Embryonic facial prominence (tissue), 1 donor: ENCODE results near the gene SCN3A.
A peak's percentile ranks its signal among the peaks of the same experiment; 100 is the strongest.

Source experiments
- DNase-seq: peaks from one replicate; pipeline ENCODE4 v3.0.0-alpha.2; 2016; ENCODE audit errors: extremely low spot score

Gene SCN3A

DNA sequence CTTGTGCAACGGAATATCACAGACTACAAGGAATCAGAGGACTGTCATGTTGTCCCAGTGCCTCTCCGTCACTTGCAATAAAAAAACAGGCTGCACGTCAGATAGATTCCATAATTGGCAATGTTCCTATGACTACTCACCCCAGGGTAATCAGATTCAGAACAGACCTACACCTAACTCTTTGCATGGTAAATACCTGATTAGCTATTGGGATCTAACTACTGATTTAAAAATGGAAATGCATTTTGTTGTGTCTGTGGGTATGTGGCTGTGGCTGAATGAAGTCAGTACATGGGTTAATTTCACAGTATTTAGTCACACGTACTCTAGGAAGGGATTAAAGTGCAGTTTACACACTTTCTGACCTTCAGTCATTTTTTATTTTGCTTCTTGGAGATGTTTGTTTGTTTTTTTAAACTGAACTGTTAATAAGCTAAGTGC is 91.7 kb downstream of the SCN3A start:
- DNase-seq, result no peak

DNA sequence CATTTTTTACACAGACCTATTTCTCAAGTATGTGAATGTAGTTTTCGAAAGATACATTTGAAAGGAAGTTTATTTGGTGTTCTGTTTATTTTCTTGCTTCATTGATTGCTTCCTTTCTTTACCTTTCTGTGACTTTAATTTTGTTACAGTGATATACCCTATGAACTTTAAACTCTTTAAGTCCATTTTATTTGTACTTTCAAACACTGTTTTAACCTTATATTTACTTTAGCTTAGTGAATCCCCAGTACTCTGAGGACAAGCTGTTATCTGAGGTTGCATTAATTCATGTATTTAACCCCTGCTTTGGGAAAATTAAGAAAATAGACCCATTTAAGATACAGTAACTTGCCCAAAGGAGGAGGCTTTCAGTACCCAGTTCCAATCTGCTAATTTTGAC is 93.5 kb downstream of the SCN3A start:
- no peak for DNase-seq

DNA sequence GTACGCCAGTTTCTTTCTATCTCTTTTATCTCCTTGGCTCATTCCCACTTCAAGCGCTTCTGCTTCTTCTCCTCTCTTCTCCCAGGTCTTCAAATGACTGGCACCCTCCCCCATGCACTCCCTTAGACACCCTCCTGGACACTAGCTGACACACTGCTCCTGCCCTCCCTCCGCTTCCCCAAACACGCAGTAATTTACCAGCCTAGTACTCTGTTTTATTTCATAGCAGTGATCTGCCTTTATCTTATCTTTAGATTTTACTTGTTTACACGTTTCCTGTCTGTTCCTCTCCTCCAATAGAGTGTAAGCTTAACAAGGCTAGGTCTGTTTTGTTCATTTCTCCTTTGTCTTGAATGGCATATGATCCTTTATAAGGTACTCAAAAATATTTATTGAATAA is 93.9 kb downstream of the SCN3A start:
- no peak for DNase-seq

DNA sequence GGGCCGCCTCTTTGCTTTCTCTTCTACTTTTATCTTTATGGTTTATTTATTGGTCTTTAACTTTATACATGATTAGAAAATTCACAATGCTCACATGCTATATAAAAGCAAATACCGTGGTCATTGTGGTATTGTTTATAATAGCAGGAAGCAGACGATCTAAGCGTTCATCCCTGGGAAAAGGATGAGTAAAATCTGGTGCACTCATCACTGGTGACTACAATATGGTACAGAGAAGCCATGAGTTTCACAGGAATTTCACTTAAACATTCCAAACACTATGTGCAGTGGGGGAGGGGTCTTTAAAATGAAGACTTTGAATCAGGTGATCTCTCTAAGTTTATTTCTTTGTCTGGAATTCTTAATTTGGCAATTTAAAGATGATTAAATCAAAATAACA is 97.9 kb downstream of the SCN3A start:
- no peak for DNase-seq

DNA sequence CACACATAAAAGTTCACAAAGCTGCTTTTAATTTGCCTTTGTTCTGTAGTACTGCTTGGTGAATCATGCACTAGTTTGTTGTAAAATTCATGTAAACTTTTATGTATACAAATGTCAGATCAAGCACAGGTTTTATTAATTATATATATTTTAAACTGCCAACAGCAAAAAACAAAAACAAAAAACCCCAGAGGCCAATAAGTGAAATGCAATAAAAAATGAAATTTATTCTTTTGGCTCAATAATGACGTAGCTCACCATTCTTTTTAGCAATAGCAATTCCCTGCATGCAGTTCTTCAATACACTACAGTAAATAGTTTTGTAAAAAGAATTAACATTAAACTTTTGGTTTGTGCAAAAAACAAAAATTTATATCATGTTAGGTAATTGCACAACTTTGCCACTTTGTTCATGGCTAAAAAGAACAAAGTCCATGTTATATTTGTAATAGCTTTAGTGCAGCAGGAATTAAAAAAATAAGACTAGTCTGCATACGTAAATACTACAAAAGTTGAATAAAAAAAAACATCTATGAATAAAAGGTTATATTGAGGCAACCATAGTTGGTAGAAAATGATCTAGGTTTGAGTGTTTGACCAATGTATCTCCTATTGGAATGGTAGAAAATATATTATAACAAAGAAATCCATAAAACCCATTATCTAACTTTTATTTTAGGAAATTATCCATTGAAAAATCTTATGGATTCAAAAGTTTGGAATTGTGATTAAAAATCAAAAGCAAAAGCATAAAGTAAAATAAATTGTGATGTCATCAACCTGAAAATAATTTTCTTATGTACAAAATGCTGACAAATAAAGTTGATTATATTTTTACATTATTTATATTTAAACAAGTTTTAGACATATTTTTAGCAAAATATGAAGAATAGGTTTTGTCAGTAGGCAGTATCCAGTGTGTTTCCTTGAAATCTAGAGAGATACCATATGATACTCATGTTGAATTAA is 115.6 kb downstream of the SCN3A start:
- no peak for DNase-seq

DNA sequence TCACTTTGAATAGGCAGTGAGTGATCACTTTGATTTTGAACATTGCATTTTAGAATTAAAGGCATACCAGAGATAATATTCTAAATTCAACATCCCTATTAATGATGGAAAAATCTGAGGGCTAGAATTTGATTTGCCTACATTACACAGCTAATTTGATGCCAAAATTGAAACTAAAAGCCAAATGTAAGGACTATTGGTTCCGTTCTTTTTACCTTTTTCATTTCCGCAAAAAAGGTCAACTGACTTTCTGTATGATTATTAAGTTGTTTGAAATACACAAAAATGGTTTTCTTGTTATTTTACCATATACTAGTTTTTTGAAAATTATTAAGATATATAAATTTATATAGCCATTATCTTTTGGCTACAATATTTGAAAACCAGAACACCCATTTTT is 117.5 kb downstream of the SCN3A start:
- no peak for DNase-seq

DNA sequence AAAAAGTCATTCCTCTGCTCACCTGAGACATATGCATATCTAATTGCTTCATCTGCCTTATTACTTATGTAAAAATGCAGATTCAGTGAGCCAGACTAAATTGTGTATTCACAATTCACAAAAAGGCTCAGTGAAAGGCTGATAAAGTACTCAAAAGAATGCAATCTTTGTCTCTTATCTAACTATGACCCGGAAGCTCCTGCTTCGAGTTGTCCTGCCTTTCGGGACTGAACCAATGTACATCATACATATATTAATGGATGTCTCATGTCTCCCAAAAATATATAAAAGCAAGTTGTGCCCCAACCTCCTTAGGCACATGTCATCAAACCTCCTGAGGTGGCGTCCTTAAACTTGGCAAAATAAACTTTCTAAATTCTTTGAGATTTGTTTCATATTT is 120.5 kb downstream of the SCN3A start:
- no peak for DNase-seq

DNA sequence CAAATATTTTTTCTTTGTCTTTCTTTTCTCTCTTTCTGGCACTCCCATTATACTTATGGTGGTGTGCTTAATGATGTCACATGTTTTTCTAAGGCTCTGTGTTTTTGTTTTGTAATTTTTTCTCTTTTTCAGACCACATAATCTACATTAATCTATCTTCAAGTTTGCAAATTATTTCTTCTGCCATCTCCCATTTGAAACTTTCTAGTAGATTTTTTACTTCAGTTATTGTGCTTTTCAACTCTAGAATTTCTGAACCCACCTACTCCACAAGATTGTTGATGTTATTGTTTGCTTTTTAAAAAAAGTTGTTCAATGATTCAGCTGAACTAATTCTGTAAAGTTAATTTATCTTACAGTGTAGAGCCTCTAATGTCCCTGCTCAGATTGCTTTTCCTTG is 121.4 kb downstream of the SCN3A start:
- DNase-seq, result no peak

DNA sequence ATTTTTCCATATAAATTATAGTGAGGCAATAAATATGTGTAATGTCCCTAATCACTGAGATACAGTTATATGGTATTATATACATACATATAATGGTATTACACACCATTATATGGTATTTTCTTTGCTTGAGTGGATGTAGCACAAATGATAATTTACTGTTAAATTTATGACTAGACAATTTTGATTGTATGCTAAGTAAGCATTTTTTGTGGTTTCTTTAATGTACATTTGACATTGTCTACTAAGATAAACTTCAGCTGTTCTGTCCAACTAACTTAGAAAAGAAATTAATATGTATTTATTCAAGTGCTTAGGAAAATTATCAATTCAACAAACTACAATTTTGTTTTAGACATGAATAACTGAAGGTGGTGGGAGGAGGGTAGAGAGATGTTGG is 122.6 kb downstream of the SCN3A start:
- DNase-seq, result no peak

DNA sequence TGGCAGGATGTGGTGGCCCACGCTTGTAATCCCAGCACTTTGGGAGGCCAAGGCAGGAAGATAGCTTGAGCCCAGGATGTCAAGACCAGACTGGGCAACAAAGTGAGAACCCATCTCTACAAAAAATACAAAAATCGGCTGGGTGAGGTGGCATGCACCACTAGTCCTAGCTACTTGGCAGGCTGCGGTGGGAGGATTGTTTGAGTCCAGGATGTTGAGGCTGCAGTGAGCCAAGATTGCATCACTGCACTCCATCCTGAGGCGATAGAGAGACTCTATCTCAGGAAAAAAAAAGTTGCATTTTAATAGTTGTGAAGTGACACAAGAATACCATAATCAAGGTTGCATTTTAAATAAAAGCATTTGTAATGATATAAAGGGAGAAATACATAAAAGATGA is 124.4 kb downstream of the SCN3A start:
- DNase-seq, result no peak

DNA sequence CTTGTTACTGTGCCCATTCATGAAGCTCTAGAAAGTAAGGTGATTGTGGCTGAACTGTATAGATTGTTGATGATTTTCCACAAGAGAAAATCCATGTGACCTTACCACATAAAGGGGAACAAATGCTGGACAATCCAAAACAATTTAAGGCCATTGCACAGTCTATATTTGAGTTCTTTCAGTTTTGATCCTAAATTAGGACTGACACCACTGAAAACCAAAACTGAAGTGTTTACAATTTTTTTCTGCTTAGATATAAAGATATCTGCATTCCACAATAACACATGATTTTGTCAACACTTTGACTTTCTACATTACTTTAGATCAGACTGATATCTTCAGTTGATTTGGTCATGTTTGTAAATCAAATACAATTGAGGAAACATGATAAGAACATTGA is 124.9 kb downstream of the SCN3A start:
- no peak for DNase-seq

DNA sequence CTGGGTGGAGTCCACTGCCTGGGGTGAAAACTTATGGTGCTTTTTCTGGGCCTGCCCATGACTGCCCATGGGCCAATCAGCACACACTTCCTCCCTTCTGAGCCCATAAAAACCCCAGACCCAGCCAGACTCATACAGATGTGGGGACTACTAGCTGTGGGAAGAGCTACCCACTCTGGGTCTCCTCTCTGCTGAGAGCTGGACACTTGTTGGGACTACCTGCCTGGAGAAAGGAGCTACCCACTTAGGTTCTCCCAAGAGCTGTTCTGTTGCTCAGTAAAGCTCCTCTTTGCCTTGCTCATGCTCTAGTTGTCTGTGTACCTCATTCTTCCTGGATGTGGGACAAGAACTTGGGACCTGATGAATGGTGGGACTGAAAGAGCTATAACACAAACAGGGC is 129.0 kb downstream of the SCN3A start:
- no peak for DNase-seq

DNA sequence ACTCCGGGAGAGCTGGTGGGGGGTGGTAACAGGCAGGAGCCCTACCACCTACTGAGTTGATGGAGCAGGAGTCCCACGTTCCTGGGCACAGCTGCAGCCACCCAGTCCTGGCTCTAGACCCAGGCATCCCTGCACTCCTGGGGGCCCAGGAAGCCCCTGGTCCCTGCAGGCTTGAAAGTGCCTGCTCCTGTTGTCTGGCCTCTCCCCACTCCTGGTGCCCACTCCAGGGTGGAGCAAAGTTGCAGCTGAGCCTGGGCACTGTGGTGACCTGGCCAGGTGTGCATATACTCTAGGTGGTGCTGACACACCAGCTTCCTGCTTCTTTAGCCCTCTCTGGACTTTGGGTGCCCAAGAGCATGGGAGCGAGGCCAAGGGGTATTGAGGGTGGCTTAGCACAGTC is 129.5 kb downstream of the SCN3A start:
- no peak for DNase-seq

DNA sequence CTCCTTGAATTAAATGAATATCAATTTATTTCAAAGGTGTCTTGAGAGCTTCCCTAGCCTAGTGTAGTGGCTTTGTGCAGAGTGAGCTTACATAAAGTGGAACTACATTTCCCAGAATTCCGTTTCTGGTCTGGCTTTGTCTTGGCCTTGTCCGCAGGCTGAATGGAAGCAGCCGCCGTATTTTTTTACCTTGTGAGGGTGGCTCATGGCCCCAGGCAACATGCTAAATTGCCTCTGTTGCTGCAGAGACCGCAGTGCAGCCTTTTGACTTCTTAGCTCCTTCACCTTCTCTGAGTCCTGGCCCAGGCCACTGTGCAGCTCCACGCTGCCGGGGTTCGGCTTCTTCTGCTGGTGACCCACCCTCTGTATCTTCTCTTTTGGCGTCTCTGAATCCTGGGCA is 133.8 kb downstream of the SCN3A start:
- DNase-seq, result no peak

DNA sequence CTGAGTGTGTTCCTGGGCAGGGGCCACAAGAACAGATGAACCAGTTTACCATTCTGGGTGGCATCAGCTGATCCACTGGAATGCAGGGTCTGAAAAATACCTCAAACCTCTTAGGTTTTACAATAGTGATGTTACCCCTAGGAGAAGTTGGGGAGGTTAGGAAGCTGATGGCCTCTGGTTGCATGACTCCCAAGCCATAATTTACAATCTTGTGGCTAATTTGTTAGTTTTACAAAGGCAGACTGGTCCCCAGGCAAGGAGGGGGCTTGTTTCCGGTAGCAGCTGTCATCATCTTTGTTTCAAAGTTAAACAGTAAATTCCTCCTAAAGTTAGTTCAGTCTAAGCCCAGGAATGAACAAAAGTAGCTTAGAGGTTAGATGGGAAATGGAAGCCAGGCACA is 134.7 kb downstream of the SCN3A start:
- no peak for DNase-seq

DNA sequence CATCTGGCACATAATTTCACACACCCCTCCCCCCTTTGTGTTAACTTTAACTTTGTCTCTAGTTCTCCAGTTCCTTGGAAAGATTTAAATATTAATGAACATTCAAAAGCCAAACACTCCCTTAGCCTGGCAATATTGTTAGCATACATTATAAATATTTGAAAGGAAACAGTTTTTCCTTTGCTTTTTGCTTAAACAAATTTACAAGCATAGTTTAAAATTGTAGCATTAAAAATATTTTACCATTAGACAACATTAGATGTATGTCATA is 135.4 kb downstream of the SCN3A start:
- DNase-seq, result no peak

DNA sequence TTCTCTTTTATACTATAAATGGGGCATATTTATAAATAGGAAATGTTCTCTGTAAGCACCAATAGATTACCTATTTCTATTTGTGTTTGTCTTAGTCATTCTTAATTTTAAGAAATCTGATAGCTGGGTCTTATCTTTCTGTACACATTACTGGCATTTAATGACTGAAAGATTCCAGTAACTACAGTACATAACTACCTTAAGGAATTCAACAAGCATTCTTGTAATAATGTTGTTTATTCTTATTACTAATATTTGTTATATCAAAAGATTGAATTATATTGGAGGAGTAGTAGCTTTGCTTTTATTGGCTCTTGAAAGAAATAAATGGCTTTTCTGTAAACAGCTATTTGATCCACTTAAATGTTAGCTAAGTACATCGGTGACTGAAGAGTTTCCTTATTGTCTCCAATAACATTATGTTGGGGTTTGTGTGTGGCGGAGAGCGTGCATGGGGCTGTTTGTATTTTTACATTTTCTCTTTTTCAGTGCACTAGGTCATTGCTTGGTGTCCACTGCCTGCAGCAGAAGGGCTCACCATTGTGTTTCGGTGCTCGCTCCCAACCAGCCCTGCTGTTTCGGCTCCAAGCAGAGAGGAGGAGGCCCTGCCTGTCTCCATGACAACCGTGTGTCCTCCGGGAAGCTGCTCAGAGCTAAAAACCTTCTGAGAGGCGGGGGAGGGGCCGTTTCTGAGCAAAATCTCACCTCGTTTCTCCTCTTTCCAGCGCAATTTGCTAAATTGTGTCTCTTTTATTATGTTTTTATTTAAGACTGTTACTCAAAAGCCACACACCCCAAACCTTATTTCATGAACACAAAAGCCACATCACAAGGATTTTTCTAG is 136.0 kb downstream of the SCN3A start:
- peak; percentile 64 for DNase-seq

DNA sequence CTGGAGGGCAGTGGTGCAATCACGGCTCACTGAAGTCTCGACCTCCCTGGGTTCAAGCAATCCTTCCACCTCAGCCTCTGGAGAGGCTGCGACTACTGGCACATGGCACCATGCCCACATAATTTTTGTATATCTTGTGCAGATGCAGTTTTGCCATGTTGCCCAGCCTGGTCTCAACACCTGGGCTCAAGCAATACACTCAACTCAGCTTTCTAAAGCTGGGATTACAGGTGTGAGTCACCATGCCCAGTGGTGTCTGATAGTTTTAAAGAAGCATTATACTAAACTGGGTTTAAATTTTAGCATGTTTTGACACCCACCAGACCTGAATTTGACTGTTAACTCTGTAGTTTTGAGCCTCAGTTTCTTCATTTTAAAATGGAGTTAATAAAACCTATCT is 139.1 kb downstream of the SCN3A start:
- DNase-seq, result no peak

DNA sequence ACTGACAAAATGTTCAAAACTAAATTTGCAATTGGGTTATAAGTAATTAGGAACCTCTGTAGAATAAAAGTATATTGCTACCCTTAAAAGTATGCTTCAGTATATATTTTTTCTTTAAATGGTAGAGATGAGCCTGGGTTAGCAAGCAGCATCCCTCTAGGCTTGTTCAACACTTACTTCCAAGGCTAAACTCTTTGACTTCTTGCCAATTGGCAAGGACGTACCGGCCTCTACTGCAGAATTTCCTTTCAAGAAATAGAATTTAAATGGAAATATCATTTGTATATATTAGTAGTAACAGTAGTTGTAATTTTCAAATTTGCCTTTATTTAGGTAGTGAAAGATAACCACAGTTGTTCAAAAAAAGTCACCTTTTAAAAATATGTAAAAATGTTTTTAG is 143.4 kb downstream of the SCN3A start:
- no peak for DNase-seq

DNA sequence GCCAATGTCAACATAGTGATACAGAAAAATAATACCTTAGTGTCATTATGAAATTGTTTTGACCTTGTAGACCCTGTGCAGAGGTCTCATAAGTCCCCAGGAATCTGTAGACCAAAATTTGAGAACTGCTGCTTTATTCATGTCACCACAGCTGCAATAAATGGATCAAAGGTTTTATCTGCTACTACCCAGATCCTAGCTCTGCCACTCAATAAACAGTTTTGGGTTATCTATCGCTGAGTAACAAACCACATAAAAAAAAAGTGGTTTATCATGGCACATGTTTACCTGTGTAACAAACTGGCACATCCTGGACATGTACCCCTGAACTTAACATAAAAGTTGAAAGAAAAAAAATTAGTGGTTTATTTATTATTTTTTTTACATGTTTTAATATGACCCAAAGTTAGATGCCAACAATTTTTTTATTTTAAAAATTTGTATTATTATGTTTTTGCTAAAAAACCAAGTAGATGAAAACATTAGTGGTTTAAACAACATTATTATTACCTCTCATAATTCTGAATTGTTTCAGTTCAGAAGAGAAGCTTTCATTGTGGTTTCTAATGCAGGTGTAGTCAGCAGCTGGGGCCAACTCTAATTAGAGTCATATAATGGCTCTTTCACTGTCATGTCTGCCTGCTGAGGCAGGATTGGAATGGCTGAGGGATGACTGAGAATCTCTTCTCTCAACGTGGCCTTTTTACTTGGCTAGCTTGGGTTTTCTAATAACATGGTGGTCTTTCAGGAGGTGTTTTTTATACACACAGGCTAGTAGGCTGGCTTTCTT is 145.2 kb downstream of the SCN3A start:
- no peak for DNase-seq

DNA sequence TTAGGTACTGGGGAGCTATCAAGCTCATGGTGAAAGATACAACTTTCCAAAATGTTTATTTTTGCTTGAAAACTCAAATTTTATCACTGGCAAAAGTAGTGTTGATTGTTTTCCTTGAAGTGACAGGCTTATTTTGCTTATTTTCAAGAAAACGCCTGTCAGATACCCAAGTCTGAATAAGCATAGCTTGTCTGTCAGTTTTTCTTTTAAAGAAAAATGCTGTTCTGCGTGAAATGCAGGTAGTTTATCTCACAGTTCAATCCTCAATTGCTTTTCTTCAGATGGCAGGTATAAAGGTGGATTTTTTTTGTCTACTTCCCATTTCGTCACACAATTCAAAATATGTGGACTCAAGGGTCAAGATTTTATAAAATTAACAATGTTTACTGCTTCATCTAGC is 145.9 kb downstream of the SCN3A start:
- DNase-seq, result no peak

DNA sequence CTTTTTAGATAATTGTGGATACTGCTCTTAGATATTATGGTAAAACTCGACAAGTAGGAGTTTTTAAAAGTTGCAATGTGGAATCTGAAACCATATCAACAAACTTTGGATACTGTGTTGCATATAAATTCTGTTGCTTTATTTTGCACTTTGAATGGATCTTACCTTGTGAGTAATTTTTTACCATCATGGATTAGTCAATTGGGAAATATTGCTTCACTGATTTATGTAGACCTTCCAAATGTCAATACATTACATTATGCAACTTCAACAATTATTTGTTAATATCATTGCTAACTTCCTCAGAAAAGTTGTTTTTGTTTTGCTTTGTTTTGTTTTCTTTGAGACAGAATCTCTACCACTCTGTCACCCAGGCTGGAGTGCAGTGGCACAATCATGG is 146.5 kb downstream of the SCN3A start:
- DNase-seq, result no peak
